NCI-H1436 treated with DMSO at 0.1 percent for 48 hours (cell line): ENCODE data around the gene ZNF195.
A peak's percentile ranks its signal among the peaks of the same experiment; 100 is the strongest.
"Not testable (repeated sequence)": the region's sequence is repeated elsewhere in the genome, so short reads cannot be mapped to it uniquely, and the experiment has no call there.

ENCODE experiments used
- DNase-seq: peaks from one replicate; lab custom pipeline; 2025; lab: John Stamatoyannopoulos, UW

Gene ZNF195

DNA sequence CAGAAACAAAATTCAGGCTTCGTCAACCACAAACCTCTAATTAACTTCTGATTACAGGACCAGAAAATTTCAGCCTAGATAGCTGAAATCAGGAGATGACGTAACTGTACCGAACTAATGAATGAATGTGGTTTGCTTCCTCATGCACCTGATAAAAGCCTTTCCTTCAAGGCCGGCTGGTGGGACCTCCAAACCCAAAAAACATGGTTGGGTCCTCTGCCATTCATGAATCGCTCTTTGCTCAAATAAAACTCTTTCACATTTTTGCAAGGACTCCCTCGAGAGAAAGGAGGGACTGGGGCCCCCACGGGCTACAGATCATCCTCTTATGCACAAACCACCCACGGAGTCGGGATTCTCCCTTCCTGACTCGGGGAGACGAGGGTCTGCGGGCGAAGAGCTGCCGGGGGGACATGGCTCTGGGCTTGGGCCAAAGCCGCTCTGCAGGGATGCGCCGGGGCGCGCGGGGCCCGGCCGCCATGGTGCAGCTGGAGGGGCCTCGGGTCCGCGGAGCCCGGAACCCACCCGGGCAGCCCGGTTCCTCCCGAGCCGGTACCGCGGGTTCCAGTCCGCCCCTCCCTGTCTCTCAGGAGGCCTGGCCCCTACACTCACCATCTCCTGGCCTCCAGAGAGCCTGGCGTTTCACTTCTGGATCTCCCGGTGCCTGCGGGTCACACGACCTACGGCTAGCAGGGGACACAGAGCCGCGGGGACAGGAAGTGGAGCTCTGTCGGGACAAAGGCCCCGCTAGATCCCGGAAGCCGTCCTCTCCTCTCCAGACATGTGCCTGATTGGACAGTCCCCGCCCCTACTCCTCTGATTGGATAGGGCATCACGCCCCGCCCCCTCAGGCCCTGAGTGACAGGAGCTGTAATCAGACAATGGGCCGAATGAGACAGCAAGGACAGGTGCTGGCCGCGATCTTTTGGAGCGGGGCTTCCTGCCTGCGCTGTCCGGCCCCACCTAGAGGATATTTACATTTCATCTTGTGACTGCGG lies at the start of gene ZNF195:
Gene ZNF195, minus strand, starts transcription at position 721 of the 998 bp plus-strand sequence. Its CDS starts 106 bp downstream, at position 615.
- peak; percentile 91 for DNase-seq

DNA sequence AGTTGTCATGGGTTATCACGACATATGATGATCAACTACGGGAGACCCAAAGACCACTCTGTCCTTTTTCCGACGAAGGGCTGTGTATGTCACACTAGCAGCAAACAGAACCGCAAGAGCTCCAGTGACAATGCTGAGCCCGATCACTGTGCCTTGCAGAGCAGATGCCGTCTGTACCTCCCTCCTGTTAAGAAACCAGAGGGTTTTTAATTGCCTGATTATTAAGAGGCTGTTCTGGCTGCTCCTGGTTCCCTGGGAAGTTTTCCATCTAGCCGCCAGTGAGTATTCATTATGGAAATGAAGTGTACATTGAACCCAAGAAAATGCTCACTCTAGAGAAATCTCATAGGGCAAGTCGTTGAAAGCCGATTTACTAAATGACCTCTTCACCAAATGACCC lies 49.1 kb upstream of the ZNF195 start:
- not testable (repeated sequence) for DNase-seq

GRCh38 chr11:3426541-3426940 lies 47.6 kb upstream of the ZNF195 start:
- not testable (repeated sequence) for DNase-seq

GRCh38 chr11:3423928-3424327 lies 45.0 kb upstream of the ZNF195 start:
- not testable (repeated sequence) for DNase-seq

- DNase-seq = not testable (repeated sequence)
Measured at GRCh38 chr11:3423138-3423731, 44.3 kb upstream of the ZNF195 start.

- peak; percentile 90 for DNase-seq
Measured at GRCh38 chr11:3422380-3423137, 43.6 kb upstream of the ZNF195 start.

DNA sequence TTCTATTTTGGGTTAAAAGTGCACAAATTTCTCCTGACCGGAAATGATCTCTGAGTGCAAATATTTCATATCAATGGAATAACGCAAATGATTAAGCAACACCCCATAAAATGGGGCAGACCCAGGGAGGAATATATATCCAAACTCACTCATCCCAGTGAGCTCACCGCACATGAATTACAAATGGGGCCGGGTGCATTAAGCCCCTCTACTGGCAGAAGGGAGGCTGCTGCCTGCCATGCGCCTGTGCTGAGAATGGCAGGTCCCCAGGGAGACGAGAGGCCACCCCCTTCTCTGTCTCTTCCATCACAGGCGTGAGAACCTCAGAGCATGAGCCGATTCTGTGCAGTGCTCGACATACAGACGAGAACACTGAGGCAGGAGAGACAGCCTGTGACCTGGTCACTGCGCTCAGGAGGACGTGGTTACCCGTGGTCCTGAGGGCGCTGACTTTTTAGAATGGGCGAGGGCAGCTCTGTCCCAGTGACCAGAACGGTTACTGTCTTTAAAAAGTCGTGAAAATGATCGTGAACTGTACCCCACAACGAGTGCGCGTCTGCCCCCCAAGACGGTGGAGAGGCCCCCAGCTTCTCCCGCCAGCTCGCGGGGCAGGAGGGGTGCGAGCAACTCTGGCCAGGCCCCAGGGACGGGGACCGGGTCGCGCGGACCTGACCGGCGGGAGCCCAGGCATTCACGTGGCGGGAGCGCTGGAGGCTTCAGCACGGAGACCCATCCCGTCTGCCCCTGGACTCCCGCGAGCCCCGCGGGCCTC lies 42.8 kb upstream of the ZNF195 start:
- not testable (repeated sequence) for DNase-seq

GRCh38 chr11:3420281-3421042 lies 41.5 kb upstream of the ZNF195 start:
- DNase-seq = not testable (repeated sequence)

GRCh38 chr11:3419496-3419895 lies 40.5 kb upstream of the ZNF195 start:
- DNase-seq = not testable (repeated sequence)

- DNase-seq = not testable (repeated sequence)
Measured at GRCh38 chr11:3417047-3417446, 38.1 kb upstream of the ZNF195 start.

- DNase-seq = not testable (repeated sequence)
Measured at GRCh38 chr11:3415301-3415700, 36.4 kb upstream of the ZNF195 start.

- DNase-seq = not testable (repeated sequence)
Measured at GRCh38 chr11:3413666-3414065, 34.7 kb upstream of the ZNF195 start.

DNA sequence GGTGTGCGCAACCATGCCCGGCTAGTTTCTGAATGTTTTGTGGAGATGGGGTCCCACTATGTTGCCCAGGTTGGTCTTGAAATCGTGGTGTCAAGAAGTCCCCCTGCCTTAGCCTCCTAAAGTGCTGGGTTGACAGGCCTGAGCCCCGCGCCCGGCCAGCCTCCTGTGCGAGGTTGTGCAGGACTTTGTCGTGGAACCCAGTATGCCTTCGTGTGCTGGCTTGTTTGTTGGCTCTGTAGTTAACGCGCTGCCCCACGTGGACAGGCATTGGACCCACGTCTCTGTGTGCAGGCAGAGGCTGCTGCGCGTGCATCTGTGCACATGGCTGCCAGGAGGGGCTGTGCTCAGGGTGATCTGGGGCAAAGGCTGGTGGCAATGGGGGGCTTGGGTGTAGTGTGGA lies 33.9 kb upstream of the ZNF195 start:
- DNase-seq = no peak

GRCh38 chr11:3408722-3409121 lies 29.8 kb upstream of the ZNF195 start:
- not testable (repeated sequence) for DNase-seq

- not testable (repeated sequence) for DNase-seq
Measured at GRCh38 chr11:3408058-3408605, 29.2 kb upstream of the ZNF195 start.

DNA sequence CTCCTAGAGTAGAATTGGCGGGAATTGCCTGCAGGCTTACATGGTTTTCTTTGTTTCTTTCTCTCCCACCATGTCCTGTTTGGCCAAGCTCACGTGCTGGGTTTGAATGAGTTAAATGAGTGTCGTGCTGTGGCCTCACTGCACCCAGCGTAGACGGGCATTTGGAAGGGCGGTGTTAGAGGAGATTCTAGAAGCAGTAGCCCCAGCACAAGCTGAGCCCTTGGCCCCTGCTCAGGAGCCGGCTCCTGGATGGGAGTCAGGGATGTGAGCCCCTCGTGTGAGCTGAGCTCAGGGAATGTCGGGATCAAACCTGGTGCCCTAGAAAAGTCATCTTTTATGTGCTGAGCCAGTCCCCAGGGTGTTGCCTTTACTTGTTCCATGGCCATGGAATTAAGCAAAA lies 28.0 kb upstream of the ZNF195 start:
- not testable (repeated sequence) for DNase-seq

- DNase-seq = not testable (repeated sequence)
Measured at GRCh38 chr11:3406223-3406875, 27.4 kb upstream of the ZNF195 start.

DNA sequence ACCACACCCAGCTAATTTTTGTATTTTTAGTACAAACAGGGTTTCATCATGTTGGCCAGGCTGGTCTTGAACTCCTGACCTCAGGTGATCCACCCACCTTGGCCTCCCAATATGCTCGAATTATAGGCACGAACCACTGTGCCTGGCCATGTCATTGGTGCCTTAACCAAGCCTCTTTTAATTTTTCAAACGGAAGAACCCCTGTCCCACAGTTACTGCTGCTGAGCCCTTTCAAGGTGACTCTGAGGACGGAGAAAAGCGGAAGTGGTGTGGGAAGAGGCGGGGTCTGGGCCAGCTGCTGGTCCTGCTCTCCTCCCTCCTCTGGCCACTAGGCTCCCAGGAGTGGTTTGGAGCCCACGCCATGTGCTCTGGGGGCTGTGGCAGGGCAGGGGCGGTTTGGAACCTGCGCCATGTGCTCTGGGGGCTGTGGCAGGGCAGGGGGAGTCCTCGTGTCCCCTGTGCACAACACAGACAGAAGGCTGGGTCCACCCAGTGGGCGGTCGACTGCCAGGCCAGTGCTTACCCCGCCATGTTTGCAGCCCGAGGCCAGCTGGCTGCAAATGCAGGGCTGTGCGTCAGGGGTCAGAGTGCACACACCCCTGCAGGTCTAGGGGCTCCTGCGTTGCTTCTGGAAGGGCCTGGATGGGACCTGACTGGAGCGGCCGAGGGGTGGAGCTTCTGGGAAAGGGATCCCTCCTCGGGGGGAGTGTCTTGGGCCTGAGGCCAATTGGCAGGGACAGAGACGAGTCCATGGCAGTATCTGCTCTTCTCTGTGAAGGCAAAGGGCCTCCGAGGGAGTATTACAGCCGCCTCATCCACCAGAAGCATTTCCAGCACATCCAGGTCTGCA lies 25.4 kb upstream of the ZNF195 start:
- DNase-seq = not testable (repeated sequence)

DNA sequence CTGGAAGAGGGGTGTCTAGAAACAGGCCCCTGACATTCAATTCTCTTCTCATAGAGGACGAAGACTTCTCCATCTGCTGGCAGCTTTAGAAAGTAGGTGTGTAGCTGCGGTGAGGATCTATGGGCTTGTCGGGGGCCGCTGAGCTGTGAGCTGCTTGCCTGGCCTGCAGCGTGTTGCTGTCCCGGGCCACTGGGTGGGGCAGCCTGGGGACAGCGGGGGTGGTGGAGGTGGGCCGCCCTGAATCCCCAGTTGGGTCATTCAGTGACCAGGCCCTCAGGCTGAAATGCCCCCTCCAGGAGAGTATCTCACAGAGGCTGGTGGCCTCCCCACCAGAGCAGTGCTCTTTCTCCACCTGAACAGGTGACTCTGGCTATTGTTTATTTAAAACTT lies 23.9 kb upstream of the ZNF195 start:
- not testable (repeated sequence) for DNase-seq
